Gastroesophageal sphincter (tissue), 4 donors: ENCODE data around the gene CTNNA1. TPM values are rescaled to one million over a fixed set of nuclear protein-coding genes. Genes with fewer than 3 reads are reported as not detected.
"Not testable (repeated sequence)": the region's sequence is repeated elsewhere in the genome, so short reads cannot be mapped to it uniquely, and the experiment has no call there.

Experiments used
- ATAC-seq: fragments of 150-250 bp; one replicate; pipeline ENCODE4 v1.9.1; 2016; ENCODE audit warnings: mild to moderate bottlenecking, moderate library complexity
- H3K27ac ChIP-seq, 4 donors: fragments of 200-600 bp; sonication (generic) in 3 of 4; 1 replicate in 3 of 4; 2 replicates in 1 of 4; pipeline ENCODE4 v1.5.1; 2016 to 2019
- H3K27me3 ChIP-seq: fragments of 200-600 bp; sonication (generic); one replicate; pipeline ENCODE4 v1.5.1; 2019
- H3K36me3 ChIP-seq, 2 donors: fragments of 200-600 bp; sonication (generic); one replicate each; pipeline ENCODE4 v1.5.1; 2019; ENCODE audit warnings: control low read depth in 1 of 2
- H3K4me1 ChIP-seq, 3 donors: fragments of 200-600 bp; sonication (generic); 1 replicate in 2 of 3; 2 replicates in 1 of 3; pipeline ENCODE4 v1.5.1; 2016 to 2019; ENCODE audit warnings: control low read depth in 2 of 3
- H3K4me3 ChIP-seq, 2 donors: fragments of 200-600 bp; sonication (generic); one replicate each; pipeline ENCODE4 v1.5.1; 2019; ENCODE audit warnings: mild to moderate bottlenecking in 1 of 2, moderate library complexity in 1 of 2
- H3K9me3 ChIP-seq, 3 donors: fragments of 200-600 bp; sonication (generic); one replicate each; pipeline ENCODE4 v1.5.1; 2017 to 2019; ENCODE audit warnings: control low read depth in 2 of 3
- CTCF ChIP-seq, 4 experiments: fragments of 200-600 bp in 2 of 4; fragments of 450-650 bp in 2 of 4; sonication (generic) in 1 of 4; IDR thresholded peaks; one replicate each; pipeline ENCODE4 v1.5.1; 2017 to 2019; ENCODE audit warnings: antibody characterized with exemption in 4 of 4, mild to moderate bottlenecking in 2 of 4, moderate library complexity in 2 of 4
- EP300 ChIP-seq: sonication (generic); formaldehyde crosslinking; IDR thresholded peaks from one replicate; pipeline ENCODE4 v1.6.1; 2017; ENCODE audit warnings: antibody characterized with exemption, mild to moderate bottlenecking
- POLR2A ChIP-seq, 2 donors: fragments of 450-650 bp; IDR thresholded peaks; one replicate each; pipeline ENCODE4 v1.6.1; 2017; ENCODE audit warnings: antibody characterized with exemption in 2 of 2, mild to moderate bottlenecking in 2 of 2, moderate library complexity in 1 of 2
- POLR2AphosphoS5 ChIP-seq: sonication (generic); formaldehyde crosslinking; IDR thresholded peaks from one replicate; pipeline ENCODE4 v1.6.1; 2017; ENCODE audit warnings: antibody characterized with exemption
- WGBS, 2 donors: methylation state at CpG; one replicate each; pipeline ENCODE4 v1.1.5; 2018; ENCODE audit warnings: low coverage in 1 of 2; 5-methylcytosine and 5-hydroxymethylcytosine counted together
- total RNA-seq, 4 donors: library from RNA; depleted of rRNA; stranded (reverse); fragments of >200 nt; gene quantifications; one replicate each; pipeline ENCODE4 v1.1.0, GENCODE V29; 2016

Gene CTNNA1
- total RNA-seq, 4 donors from 2014 or later, result 289 to 425 (median 365) TPM

- Histone ChIP-seq H3K4me1 (peaks cover 0 to 6% (median 0%) of the 10 kb centered on the region in 3 donors), H3K36me3 (no peaks in the 10 kb centered on the region), H3K27me3 (no peaks in the 10 kb centered on the region), H3K27ac (no peak overlapping the region), H3K4me3 (no peak overlapping the region), H3K9me3 (no peaks in the 10 kb centered on the region)
- no peak for ATAC-seq
- TF ChIP-seq POLR2A (IDR thresholded peaks at IDR 0.05) (no peak), CTCF (IDR thresholded peaks at IDR 0.05) (no peak), POLR2AphosphoS5 (no peak), EP300 (no peak)
- WGBS, 2 donors, result 88 to 96% methylated on average over 5 of the region's 5 CpGs
Observed at GRCh38 chr5:138712791-138713190, 40.4 kb upstream of the CTNNA1 start.

- Histone ChIP-seq H3K9me3 (no peaks in the 10 kb centered on the region), H3K36me3 (no peaks in the 10 kb centered on the region), H3K4me3 (no peak overlapping the region), H3K27ac (no peak overlapping the region), H3K27me3 (no peaks in the 10 kb centered on the region), H3K4me1 (peaks cover 0 to 6% (median 0%) of the 10 kb centered on the region in 3 donors)
- no peak for TF ChIP-seq POLR2AphosphoS5
- TF ChIP-seq POLR2A (IDR thresholded peaks at IDR 0.05), result no peak
- no peak for TF ChIP-seq CTCF (IDR thresholded peaks at IDR 0.05)
- TF ChIP-seq EP300, result no peak
- ATAC-seq, result no peak
Observed at GRCh38 chr5:138713247-138713646, 40.0 kb upstream of the CTNNA1 start.

GRCh38 chr5:138714694-138715093 is 38.5 kb upstream of the CTNNA1 start:
- H3K27me3 ChIP-seq, result no peaks in the 10 kb centered on the region
- no peak for ATAC-seq
- no peaks in the 10 kb centered on the region for H3K36me3 ChIP-seq
- peaks cover 0 to 6% (median 0%) of the 10 kb centered on the region in 3 donors for H3K4me1 ChIP-seq
- no peak for TF ChIP-seq EP300
- no peak for TF ChIP-seq CTCF (IDR thresholded peaks at IDR 0.05)
- no peak for TF ChIP-seq POLR2AphosphoS5
- TF ChIP-seq POLR2A (IDR thresholded peaks at IDR 0.05), result no peak
- 77% methylated on average over 3 of the region's 3 CpGs; no CpG with 5 or more reads in 1 of the 2 donors for WGBS, 2 donors
- no peak overlapping the region for H3K4me3 ChIP-seq
- H3K27ac ChIP-seq, result no peak overlapping the region
- no peaks in the 10 kb centered on the region for H3K9me3 ChIP-seq

- not testable (repeated sequence) for H3K27ac ChIP-seq, H3K4me3 ChIP-seq, H3K36me3 ChIP-seq, H3K9me3 ChIP-seq, H3K4me1 ChIP-seq, H3K27me3 ChIP-seq, ATAC-seq
- 77 to 87% methylated on average over 5 to 6 of the region's 8 CpGs for WGBS, 2 donors
Observed at GRCh38 chr5:138715931-138716432, 37.2 kb upstream of the CTNNA1 start.

GRCh38 chr5:138716456-138716924 is 36.7 kb upstream of the CTNNA1 start:
- no peak overlapping the region for H3K4me3 ChIP-seq
- ATAC-seq, result no peak
- H3K9me3 ChIP-seq, result no peaks in the 10 kb centered on the region
- H3K27me3 ChIP-seq, result no peaks in the 10 kb centered on the region
- no peak overlapping the region for H3K27ac ChIP-seq
- WGBS, 2 donors, result 13% methylated on average over 3 of the region's 3 CpGs; no CpG with 5 or more reads in 1 of the 2 donors
- H3K4me1 ChIP-seq, result peaks cover 0 to 6% (median 0%) of the 10 kb centered on the region in 3 donors
- no peaks in the 10 kb centered on the region for H3K36me3 ChIP-seq
- TF ChIP-seq POLR2AphosphoS5 (no peak), EP300 (no peak), POLR2A (IDR thresholded peaks at IDR 0.05) (no peak), CTCF (IDR thresholded peaks at IDR 0.05) (no peak)
